Muscle of leg (tissue), 11 donors: ENCODE results near the gene GYG1. TPM values are rescaled to one million over a fixed set of nuclear protein-coding genes. Genes with fewer than 3 reads are reported as not detected.
A peak's percentile ranks its signal among the peaks of the same experiment; 100 is the strongest.

Source experiments
- DNase-seq: peaks from one replicate; pipeline ENCODE4 v3.0.0; 2013
- H3K27ac ChIP-seq: one replicate; pipeline ENCODE4 v1.5.1; 2013; ENCODE audit warnings: mild to moderate bottlenecking, low read length, control low read depth
- H3K27me3 ChIP-seq: one replicate; pipeline ENCODE4 v1.6.1; 2013; ENCODE audit warnings: low read length; ENCODE audit not compliant: control insufficient read depth, insufficient read depth
- H3K36me3 ChIP-seq: one replicate; pipeline ENCODE4 v1.6.1; 2013; ENCODE audit warnings: low read length; ENCODE audit not compliant: control insufficient read depth, insufficient read depth
- H3K4me1 ChIP-seq: one replicate; pipeline ENCODE4 v1.6.1; 2013; ENCODE audit warnings: low read length; ENCODE audit not compliant: control insufficient read depth, insufficient read depth
- H3K4me3 ChIP-seq: one replicate; pipeline ENCODE4 v1.5.1; 2013; ENCODE audit warnings: low read length, control low read depth
- H3K9me3 ChIP-seq: replicated peaks from 2 replicates; pipeline ENCODE4 v1.6.1; 2013; ENCODE audit warnings: low read depth, low read length; ENCODE audit not compliant: control insufficient read depth
- WGBS: methylation state at CpG from one replicate; pipeline ENCODE4 v1.1.5; 2013; ENCODE audit warnings: missing lambda C conversion rate; ENCODE audit not compliant: insufficient coverage; 5-methylcytosine and 5-hydroxymethylcytosine counted together
- polyA plus RNA-seq, 8 donors: library from polyadenylated mRNA; unstranded; fragments of 120-200 nt; gene quantifications; one replicate each; pipeline versions ENCODE4 v1.2.1 to v1.2.3, GENCODE V29; 2013; ENCODE audit warnings: inconsistent platforms in 1 of 8, low replicate concordance in 1 of 8; ENCODE audit not compliant: insufficient read length in 8 of 8, insufficient read depth in 1 of 8
- total RNA-seq: library from RNA; stranded (reverse); fragments of 120-200 nt; gene quantifications from one replicate; pipeline ENCODE4 v1.2.4, GENCODE V29; 2013

Gene GYG1
- total and polyA plus RNA-seq, 9 donors, result 33.1 to 74.3 (median 60.6) TPM

DNA sequence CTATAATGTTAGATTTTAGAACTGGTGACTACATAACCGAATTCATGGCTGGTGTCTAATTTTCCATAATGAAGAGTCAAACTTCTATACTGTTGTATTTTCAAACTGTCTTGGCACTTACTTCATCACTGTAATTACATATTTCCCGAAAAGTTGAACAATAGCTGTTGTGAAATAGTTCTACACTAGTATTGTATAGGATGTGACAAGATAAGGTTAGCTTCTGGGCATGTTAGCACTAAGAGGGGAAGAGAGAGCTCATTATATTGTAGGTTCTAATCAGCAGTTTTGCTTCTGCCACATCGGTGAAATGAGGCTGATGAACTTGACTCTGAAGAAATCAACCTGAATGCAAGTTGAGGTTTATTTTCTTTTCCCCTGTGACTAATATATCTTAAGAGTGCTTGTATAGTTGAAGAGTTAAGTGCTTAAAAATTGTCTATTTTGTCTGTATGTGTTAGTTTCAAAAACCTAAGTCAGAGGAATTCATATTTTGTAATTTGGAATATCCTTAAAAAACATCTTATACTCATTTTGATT is 8.9 kb downstream of the GYG1 start:
- Histone ChIP-seq H3K9me3 (no peaks in the 10 kb centered on the region), H3K4me3 (no peak overlapping the region), H3K27ac (no peak overlapping the region), H3K36me3 (peaks cover 23% of the 10 kb centered on the region), H3K4me1 (no peaks in the 10 kb centered on the region), H3K27me3 (no peaks in the 10 kb centered on the region)
- no CpG with 5 or more reads among the region's 3 CpGs for WGBS
- DNase-seq, result no peak

DNA sequence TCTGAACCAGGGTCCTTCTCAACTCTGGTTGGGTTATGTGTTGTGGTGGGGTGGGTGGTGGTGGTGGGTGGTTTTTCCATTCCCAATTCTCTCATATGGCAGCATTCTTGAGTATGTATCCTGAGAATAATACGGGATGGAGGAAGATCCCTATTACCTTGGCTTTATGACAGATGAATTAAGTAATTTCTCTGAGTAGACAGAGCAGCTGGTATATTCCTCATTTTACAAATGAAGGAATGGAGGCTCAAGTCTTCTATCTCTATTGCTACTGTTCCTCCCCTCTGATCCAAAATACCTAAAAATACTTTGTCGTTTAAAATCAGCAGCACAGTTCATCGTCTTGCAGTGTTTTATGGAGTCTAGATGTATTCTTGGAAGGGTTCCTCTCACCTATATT is 10.4 kb downstream of the GYG1 start:
- Histone ChIP-seq H3K4me1 (no peaks in the 10 kb centered on the region), H3K27me3 (no peaks in the 10 kb centered on the region), H3K4me3 (no peak overlapping the region), H3K27ac (no peak overlapping the region), H3K36me3 (peaks cover 20% of the 10 kb centered on the region), H3K9me3 (no peaks in the 10 kb centered on the region)
- WGBS, result no CpG with 5 or more reads among the region's 3 CpGs
- no peak for DNase-seq

DNA sequence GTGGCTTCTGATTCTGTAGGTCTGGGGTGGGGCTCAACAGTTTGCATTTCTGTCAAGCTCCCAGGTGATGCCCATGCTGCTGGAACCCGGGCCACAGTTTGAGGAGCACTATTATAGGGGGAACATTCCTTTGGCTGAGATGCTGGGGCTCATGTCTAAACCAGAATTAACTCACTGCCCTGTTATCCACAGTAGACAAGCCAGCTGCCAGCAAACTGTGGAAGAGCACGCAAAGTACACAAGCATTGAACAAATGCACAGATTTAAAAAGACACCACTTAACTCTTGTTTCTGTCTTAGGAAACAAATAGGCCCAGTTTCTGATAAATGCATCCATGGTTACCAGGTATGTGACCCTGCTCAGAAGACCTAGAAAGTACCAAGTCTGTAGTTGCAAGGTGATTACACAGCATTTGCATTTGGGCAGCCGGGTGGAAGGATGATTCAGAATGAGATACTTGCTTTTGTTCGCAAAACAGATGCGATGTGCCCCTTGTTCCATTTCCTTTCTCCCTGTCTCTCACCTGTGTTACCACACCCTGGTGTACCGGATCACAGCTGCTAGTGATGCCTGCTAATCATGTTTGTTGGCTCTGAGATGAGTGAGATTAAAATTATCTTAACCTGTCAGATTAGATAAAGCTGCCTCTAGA is 12.4 kb downstream of the GYG1 start:
- no peaks in the 10 kb centered on the region for H3K27me3 ChIP-seq
- no peaks in the 10 kb centered on the region for H3K9me3 ChIP-seq
- H3K4me3 ChIP-seq, result no peak overlapping the region
- H3K27ac ChIP-seq, result no peak overlapping the region
- H3K4me1 ChIP-seq, result no peaks in the 10 kb centered on the region
- no peak for DNase-seq
- H3K36me3 ChIP-seq, result peaks cover 27% of the 10 kb centered on the region
- 100% methylated on average over 2 of the region's 6 CpGs for WGBS

DNA sequence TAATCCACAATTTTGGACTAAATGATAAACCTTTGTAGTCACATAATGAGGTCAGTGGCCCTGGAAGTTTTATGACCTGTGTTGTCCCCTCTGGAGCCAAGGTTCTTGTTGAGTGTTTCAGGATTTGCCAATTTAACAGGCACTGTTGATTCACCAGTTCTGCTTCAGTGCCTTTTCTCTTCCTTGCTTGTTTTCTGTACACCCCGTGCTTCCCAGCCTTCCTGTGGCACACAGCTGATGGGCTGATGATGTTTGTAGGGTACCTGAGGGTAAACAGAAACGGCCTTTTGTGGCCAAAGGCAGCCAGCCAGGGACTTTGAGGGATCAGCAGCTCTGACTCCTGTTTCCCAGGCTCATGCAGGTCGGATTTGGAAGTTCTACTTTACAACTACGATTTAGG is 13.3 kb downstream of the GYG1 start:
- Histone ChIP-seq H3K27me3 (no peaks in the 10 kb centered on the region), H3K4me1 (no peaks in the 10 kb centered on the region), H3K4me3 (no peak overlapping the region), H3K9me3 (no peaks in the 10 kb centered on the region), H3K27ac (no peak overlapping the region), H3K36me3 (peaks cover 32% of the 10 kb centered on the region)
- no peak for DNase-seq
- WGBS, result 0% methylated on average over 1 of the region's 4 CpGs

DNA sequence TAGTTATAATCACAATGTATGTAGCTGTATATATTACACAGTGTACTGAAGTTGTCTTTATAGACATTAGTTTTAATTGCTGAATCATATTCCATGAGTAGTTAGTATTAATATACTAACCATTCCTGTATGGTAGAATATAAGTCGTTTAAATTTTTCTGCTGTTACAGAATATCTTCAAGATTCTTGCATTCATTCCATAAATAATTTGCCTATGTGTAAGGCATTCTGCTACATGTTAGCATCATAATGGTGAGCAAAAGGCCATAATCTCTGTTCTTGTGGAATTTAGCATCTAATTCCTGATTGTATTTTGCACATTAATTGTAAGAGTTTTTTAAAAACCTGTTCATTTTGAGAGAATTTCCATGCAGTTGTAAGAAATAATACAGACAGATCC is 14.1 kb downstream of the GYG1 start:
- Histone ChIP-seq H3K4me1 (no peaks in the 10 kb centered on the region), H3K4me3 (no peak overlapping the region), H3K9me3 (no peaks in the 10 kb centered on the region), H3K36me3 (peaks cover 35% of the 10 kb centered on the region), H3K27ac (no peak overlapping the region), H3K27me3 (no peaks in the 10 kb centered on the region)
- no CpG with 5 or more reads among the region's 1 CpG for WGBS
- DNase-seq, result no peak

DNA sequence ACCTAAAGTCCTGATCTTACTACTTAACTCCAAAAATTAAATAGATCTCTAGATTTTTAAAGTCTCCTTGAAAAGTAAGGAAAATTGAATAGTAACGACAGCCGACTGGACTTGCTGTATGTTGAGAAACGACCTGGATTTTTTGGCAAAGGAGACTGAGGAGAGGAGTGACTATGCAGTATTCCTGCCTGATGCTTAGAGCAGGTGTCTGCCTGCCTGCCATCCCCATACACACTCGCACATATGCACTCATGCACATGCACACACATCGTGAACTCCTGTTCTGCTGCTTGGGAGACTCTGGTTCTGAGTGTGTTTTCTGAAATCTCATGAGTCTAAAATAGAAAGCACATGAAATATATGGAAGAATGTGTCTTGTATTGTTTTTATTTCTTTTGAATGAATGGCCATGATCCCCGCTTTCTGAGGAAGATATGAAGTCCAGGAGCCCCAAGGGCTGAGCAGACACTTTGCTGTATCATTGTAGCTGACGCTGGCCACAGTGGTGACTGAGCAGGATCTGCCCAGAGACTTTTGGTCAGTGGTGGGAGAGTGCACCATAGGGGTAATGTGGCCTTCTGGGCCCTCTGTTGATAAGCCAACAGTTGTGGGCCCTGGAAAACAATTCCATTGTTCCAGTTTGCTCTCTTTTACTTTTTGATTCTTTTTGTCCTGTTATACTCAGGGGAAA is 16.4 kb downstream of the GYG1 start:
- Histone ChIP-seq H3K27ac (no peak overlapping the region), H3K9me3 (no peaks in the 10 kb centered on the region), H3K36me3 (peaks cover 44% of the 10 kb centered on the region), H3K27me3 (no peaks in the 10 kb centered on the region), H3K4me3 (no peak overlapping the region), H3K4me1 (peaks cover 2% of the 10 kb centered on the region)
- no peak for DNase-seq
- WGBS, result 67% methylated on average over 5 of the region's 7 CpGs

DNA sequence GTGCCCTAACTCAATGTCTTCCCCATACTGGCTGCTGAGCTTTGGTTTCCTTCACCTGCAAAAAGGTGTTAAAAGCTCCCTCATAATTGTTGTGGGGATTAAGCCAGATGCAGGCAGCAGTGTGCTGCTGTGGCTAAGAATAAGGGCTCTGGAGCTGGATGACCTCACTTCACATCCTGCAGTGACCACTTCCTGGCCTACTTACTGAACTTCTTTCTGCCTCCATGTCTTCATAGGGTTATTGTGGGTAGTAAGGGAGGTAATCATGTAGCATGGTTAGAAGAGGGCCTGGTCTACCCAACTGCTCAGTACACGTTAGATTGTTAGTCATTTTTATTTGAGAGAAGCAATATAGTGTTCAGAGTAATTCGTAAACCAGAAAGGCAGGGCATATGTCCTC is 18.4 kb downstream of the GYG1 start:
- no peak overlapping the region for H3K4me3 ChIP-seq
- H3K9me3 ChIP-seq, result no peaks in the 10 kb centered on the region
- no peak overlapping the region for H3K27ac ChIP-seq
- no peak for DNase-seq
- no CpG with 5 or more reads among the region's 2 CpGs for WGBS
- H3K36me3 ChIP-seq, result peaks cover 40% of the 10 kb centered on the region
- H3K27me3 ChIP-seq, result no peaks in the 10 kb centered on the region
- H3K4me1 ChIP-seq, result peaks cover 2% of the 10 kb centered on the region

DNA sequence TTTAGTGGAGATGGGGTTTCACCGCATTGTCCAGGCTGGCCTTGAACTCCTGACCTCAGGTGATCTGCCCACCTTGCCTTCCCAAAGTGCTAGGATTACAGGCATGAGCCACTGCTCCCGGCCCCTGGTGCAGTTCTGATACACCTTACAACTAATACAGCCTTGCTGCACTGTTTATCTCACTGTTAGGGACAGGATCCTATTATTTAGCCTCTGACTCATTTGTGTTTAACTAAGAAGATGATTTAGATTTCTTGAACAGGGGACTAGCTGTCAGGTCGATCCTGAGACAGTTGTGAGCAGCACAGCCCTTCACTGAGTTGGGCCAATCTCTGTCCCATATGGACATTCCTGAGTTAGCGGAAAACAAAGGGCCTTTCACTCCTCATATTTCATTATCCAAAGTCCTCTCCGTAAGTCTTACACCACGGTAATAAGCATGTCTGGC is 19.2 kb downstream of the GYG1 start:
- H3K4me3 ChIP-seq, result no peak overlapping the region
- peak; percentile 30 for DNase-seq
- H3K27me3 ChIP-seq, result no peaks in the 10 kb centered on the region
- H3K9me3 ChIP-seq, result no peaks in the 10 kb centered on the region
- H3K27ac ChIP-seq, result peak overlapping the region; percentile 5
- peaks cover 2% of the 10 kb centered on the region for H3K4me1 ChIP-seq
- H3K36me3 ChIP-seq, result peaks cover 41% of the 10 kb centered on the region
- WGBS, result 49% methylated on average over 5 of the region's 6 CpGs

DNA sequence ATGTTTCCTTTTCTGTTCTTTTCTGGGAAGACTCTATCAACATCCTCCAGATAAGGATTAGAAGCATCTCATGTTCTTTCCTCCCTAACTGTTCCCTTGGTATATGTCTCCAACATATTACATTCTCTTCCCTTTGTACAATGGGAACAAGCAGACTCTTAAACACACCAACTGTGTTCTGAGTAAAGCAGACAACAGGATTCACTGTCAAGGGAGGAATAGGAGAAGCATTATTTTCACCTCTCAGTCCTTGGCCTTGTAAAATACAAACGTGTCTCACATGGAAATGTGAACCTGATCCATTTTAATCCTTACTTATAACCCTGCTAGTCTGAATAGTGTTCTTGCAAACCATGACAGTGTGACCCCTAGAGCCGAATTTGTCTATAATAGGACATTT is 19.6 kb downstream of the GYG1 start:
- Histone ChIP-seq H3K4me1 (peaks cover 2% of the 10 kb centered on the region), H3K4me3 (no peak overlapping the region), H3K36me3 (peaks cover 39% of the 10 kb centered on the region), H3K27me3 (no peaks in the 10 kb centered on the region), H3K9me3 (no peaks in the 10 kb centered on the region), H3K27ac (peak overlapping the region; percentile 5)
- no peak for DNase-seq
- 67% methylated on average over 1 of the region's 2 CpGs for WGBS

DNA sequence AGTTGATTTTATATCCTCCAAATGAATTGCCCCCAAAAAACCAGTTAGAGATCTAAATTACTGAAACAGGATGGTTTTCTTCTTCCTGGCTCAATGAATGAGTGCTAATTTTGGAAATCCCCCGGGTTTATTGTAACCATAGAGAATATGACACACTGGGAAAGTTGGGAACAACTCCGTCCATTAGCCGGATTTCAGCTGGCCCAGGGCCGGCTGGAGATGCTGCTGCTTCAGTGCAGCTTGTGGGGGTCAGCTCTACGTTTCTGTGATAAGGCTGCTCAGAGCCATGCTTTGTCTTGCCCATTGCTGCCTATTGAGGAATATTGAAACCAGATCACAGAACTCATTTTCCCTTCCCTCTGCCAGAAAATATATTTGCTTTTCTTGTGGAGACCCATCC is 20.3 kb downstream of the GYG1 start:
- peak; percentile 25 for DNase-seq
- 71% methylated on average over 4 of the region's 5 CpGs for WGBS
- Histone ChIP-seq H3K27ac (no peak overlapping the region), H3K9me3 (no peaks in the 10 kb centered on the region), H3K4me1 (peaks cover 6% of the 10 kb centered on the region), H3K36me3 (peaks cover 39% of the 10 kb centered on the region), H3K4me3 (no peak overlapping the region), H3K27me3 (no peaks in the 10 kb centered on the region)
